SK-N-SH (cell line): ENCODE measurements around the gene HIPK1. TPM values are rescaled to one million over a fixed set of nuclear protein-coding genes. Genes with fewer than 3 reads are reported as not detected.
A peak's percentile ranks its signal among the peaks of the same experiment; 100 is the strongest.

Source experiments
- CTCF ChIA-PET: fragments of 300-600, 350-600 bp; formaldehyde crosslinking; extraction: SDS; loops from one replicate; lab custom pipeline; 2021; lab: Yijun Ruan, JAX
- POLR2A ChIA-PET: fragments of 350-600 bp; sonication (Branson Sonifier 250); formaldehyde crosslinking; extraction: SDS; loops from one replicate; lab custom pipeline; 2020; ENCODE audit warnings: antibody characterized with exemption, inconsistent platforms; lab: Yijun Ruan, JAX
- DNase-seq: peaks from one replicate; pipeline ENCODE4 v3.0.0; 2012
- H2AFZ ChIP-seq: fragments of 200-600 bp; sonication (generic); 2 replicates; pipeline ENCODE4 v1.8.1; 2016; ENCODE audit warnings: antibody characterized with exemption, mild to moderate bottlenecking, low read depth
- H3F3A ChIP-seq: fragments of 200-600 bp; sonication (generic); replicated peaks from 2 replicates; pipeline ENCODE3; 2016; ENCODE audit warnings: antibody characterized with exemption, mild to moderate bottlenecking; ENCODE audit not compliant: insufficient read depth
- H3K27ac ChIP-seq, 2 experiments: fragments of 200-500 bp in 1 of 2; fragments of 200-600 bp in 1 of 2; sonication (Bioruptor generic) in 1 of 2; sonication (generic), shearing (Covaris generic) in 1 of 2; 2 replicates each; pipeline versions ENCODE4 v1.5.1 to v1.6.1; 2014 to 2016; ENCODE audit warnings: low read depth in 2 of 2, inconsistent platforms in 1 of 2, low read length in 1 of 2, mild to moderate bottlenecking in 1 of 2, mixed read lengths in 1 of 2
- H3K27me3 ChIP-seq: fragments of 200-600 bp; sonication (generic), shearing (Covaris generic); 2 replicates; pipeline ENCODE4 v1.6.1; 2016; ENCODE audit warnings: mixed run types; ENCODE audit not compliant: insufficient read depth
- H3K36me3 ChIP-seq, 2 experiments: fragments of 200-500 bp in 1 of 2; fragments of 200-600 bp in 1 of 2; sonication (Bioruptor generic) in 1 of 2; sonication (generic) in 1 of 2; replicated peaks in 1 of 2; 2 replicates each; pipeline versions ENCODE3 to v1.5.1; 2014 to 2016; ENCODE audit warnings: low read length in 1 of 2, mild to moderate bottlenecking in 1 of 2; ENCODE audit not compliant: insufficient read depth in 2 of 2, control insufficient read depth in 1 of 2
- H3K4me1 ChIP-seq, 2 experiments: fragments of 200-500 bp in 1 of 2; fragments of 200-600 bp in 1 of 2; sonication (Bioruptor generic) in 1 of 2; sonication (generic), shearing (Covaris generic) in 1 of 2; 2 replicates each; pipeline versions ENCODE4 v1.5.1 to v1.6.1; 2014 to 2016; ENCODE audit warnings: low read depth in 1 of 2, low read length in 1 of 2, mixed run types in 1 of 2; ENCODE audit not compliant: insufficient read depth in 2 of 2, control insufficient read depth in 1 of 2
- H3K4me2 ChIP-seq: fragments of 200-600 bp; sonication (generic), shearing (Covaris generic); 2 replicates; pipeline ENCODE4 v1.6.1; 2017; ENCODE audit warnings: mixed run types
- H3K4me3 ChIP-seq, 2 experiments: fragments of 200-500 bp in 1 of 2; fragments of 200-600 bp in 1 of 2; sonication (Bioruptor generic) in 1 of 2; sonication (generic), shearing (Covaris generic) in 1 of 2; 2 replicates each; pipeline versions ENCODE4 v1.5.1 to v1.8.1; 2014 to 2016; ENCODE audit warnings: low read depth in 2 of 2, inconsistent platforms in 1 of 2, low read length in 1 of 2, mild to moderate bottlenecking in 1 of 2, mixed read lengths in 1 of 2, moderate library complexity in 1 of 2
- H3K79me2 ChIP-seq: fragments of 200-600 bp; sonication (generic); 2 replicates; pipeline ENCODE4 v1.8.1; 2017; ENCODE audit warnings: mild to moderate bottlenecking; ENCODE audit not compliant: insufficient read depth
- H3K9ac ChIP-seq: fragments of 200-600 bp; sonication (generic); 2 replicates; pipeline ENCODE4 v1.6.1; 2017; ENCODE audit warnings: mixed run types
- H3K9me2 ChIP-seq: fragments of 200-600 bp; sonication (generic); 2 replicates; pipeline ENCODE4 v1.6.1; 2017; ENCODE audit warnings: mixed run types
- H3K9me3 ChIP-seq: fragments of 200-600 bp; sonication (generic); 2 replicates; pipeline ENCODE4 v1.6.1; 2017; ENCODE audit warnings: mixed run types, mild to moderate bottlenecking, moderate library complexity
- H4K20me1 ChIP-seq: fragments of 200-600 bp; sonication (generic); 2 replicates; pipeline ENCODE4 v1.6.1; 2017; ENCODE audit warnings: mild to moderate bottlenecking, mixed run types; ENCODE audit not compliant: insufficient read depth
- ELF1 ChIP-seq: IDR thresholded peaks from 2 replicates; pipeline ENCODE4 v1.4.0; 2012
- EP300 ChIP-seq, 2 experiments: IDR thresholded peaks; 2 replicates each; pipeline versions ENCODE4 v1.4.0 to v1.6.1; 2012; ENCODE audit warnings: borderline replicate concordance in 1 of 2, low read depth in 1 of 2, low read length in 1 of 2
- FOSL2 ChIP-seq: IDR thresholded peaks from 2 replicates; pipeline ENCODE4 v1.4.0; 2012; ENCODE audit warnings: low read depth, mild to moderate bottlenecking, moderate library complexity, borderline replicate concordance
- FOXJ3 ChIP-seq: sonication (generic); formaldehyde crosslinking; IDR thresholded peaks from 2 replicates; pipeline ENCODE4 v1.5.1; 2020; ENCODE audit warnings: mild to moderate bottlenecking, missing genetic modification reagents
- FOXM1 ChIP-seq: IDR thresholded peaks from 2 replicates; pipeline ENCODE4 v1.4.0; 2012; ENCODE audit warnings: low read depth, mild to moderate bottlenecking
- MAX ChIP-seq: IDR thresholded peaks from 2 replicates; pipeline ENCODE4 v1.4.0; 2012; ENCODE audit warnings: low read depth
- MEF2A ChIP-seq: IDR thresholded peaks from 2 replicates; pipeline ENCODE4 v1.4.0; 2012; ENCODE audit warnings: low read depth, borderline replicate concordance
- NFIC ChIP-seq: IDR thresholded peaks from 2 replicates; pipeline ENCODE4 v1.4.0; 2012; ENCODE audit warnings: borderline replicate concordance
- NRF1 ChIP-seq: IDR thresholded peaks from 2 replicates; pipeline ENCODE4 v1.6.1; 2012; ENCODE audit warnings: low read depth, mild to moderate bottlenecking, low read length
- POLR2AphosphoS5 ChIP-seq: IDR thresholded peaks from 2 replicates; pipeline ENCODE4 v1.6.1; 2012; ENCODE audit warnings: low read depth, low read length
- RAD21 ChIP-seq: IDR thresholded peaks from 2 replicates; pipeline ENCODE4 v1.6.1; 2012; ENCODE audit warnings: mild to moderate bottlenecking, low read length
- RCOR1 ChIP-seq: fragments of 150-350 bp; IDR thresholded peaks from 2 replicates; pipeline ENCODE4 v1.6.1; 2017; ENCODE audit warnings: antibody characterized with exemption, low read length
- RXRA ChIP-seq: IDR thresholded peaks from 2 replicates; pipeline ENCODE4 v1.4.0; 2012; ENCODE audit warnings: low read depth, mild to moderate bottlenecking, borderline replicate concordance
- SMC3 ChIP-seq: IDR thresholded peaks from 2 replicates; pipeline ENCODE4 v1.6.1; 2012; ENCODE audit warnings: low read depth, low read length, improper control_type of control experiment
- TAF1 ChIP-seq: IDR thresholded peaks from 2 replicates; pipeline ENCODE4 v1.6.1; 2012; ENCODE audit warnings: low read depth, mild to moderate bottlenecking, low read length, moderate library complexity, borderline replicate concordance
- TCF12 ChIP-seq: IDR thresholded peaks from 2 replicates; pipeline ENCODE4 v1.4.0; 2012
- TEAD4 ChIP-seq: IDR thresholded peaks from 2 replicates; pipeline ENCODE4 v1.4.0; 2012; ENCODE audit warnings: mild to moderate bottlenecking, borderline replicate concordance; ENCODE audit not compliant: insufficient read depth
- WGBS: methylation state at CpG from one replicate; pipeline ENCODE4 v1.1.6; 2017; ENCODE audit warnings: low lambda C conversion rate; 5-methylcytosine and 5-hydroxymethylcytosine counted together
- polyA plus RNA-seq, 3 experiments: library from polyadenylated mRNA; depleted of rRNA; stranded (reverse); fragments of >200 nt; gene quantifications; 2 replicates each; pipeline ENCODE4 v1.2.3, GENCODE V29; 2012
- TF ChIP-seq, protein P1 (sequence below): IDR thresholded peaks from 2 replicates; pipeline ENCODE4; 2012
- TF ChIP-seq, protein P2 (sequence below): IDR thresholded peaks from 2 replicates; pipeline ENCODE4 v1.6.1; 2012; ENCODE audit warnings: mild to moderate bottlenecking, low read depth, low read length, moderate library complexity

HIPK1 gene
- polyA plus RNA-seq, 1 of the 3 experiments (the other 2 are of a cell fraction), result 7.1 TPM

DNA sequence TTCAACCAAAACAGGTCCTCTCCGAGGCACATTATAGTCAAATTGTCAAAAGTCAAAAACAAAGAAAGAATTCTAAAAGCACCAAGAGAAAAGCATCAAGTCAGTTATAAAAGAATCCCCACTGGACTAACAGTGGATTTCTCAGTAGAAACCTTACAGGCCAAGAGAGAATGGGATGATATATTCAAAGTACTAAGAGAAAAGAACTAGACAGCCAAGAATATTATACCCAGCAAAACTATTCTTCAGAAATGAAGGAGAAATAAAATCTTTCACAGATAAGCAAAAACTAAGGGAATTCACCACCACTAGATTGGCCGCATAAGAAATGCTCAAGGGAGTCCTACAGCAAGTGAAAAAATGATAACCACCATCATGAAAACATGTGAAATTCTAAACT is 66.3 kb downstream of the HIPK1 start (continued):
- TF ChIP-seq ELF1 (no peak), MEF2A (no peak)

DNA sequence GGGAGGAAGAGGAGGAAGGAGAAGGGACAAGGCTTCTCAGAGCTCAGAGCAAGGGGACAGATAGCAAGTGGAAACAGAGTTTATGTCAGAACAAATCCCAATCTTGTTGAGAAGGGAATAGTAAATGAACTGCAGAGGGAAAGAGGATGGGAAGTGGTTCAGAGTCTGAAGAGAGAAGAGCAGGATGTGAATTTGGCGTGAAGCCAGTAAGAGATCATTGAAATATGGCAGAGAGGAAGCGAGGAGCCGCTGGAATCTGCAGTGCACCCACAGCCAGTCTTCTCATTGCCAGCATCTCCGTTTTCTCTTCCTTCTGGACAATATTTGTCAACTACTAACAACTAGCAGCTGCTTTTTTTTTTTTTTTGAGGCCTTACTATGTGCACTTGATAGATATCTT is 69.2 kb downstream of the HIPK1 start:
- CTCF ChIA-PET, result interaction anchor here (1.2 to 4.0 kb wide), 2 partner anchors 14 to 20 kb away, joined by 3 to 17 read pairs; partner anchors contain the start of gene OLFML3
- POLR2A ChIA-PET, result no interaction called here
- H3K4me2 ChIP-seq, result no peak overlapping the region
- DNase-seq, result peak; percentile 39
- no peaks in the 10 kb centered on the region for H3K9me2 ChIP-seq
- no peaks in the 10 kb centered on the region for H3K79me2 ChIP-seq
- H3K9me3 ChIP-seq, result 0 out of 2 replicates have a peak, but pooled peaks cover 3% of the 10 kb centered on the region
- H3K4me3 ChIP-seq, result no peak overlapping the region
- no peaks in the 10 kb centered on the region for H3F3A ChIP-seq
- no peak overlapping the region; a peak in 1 of 4 replicates for H3K27ac ChIP-seq
- no peak overlapping the region for H2AFZ ChIP-seq
- H3K4me1 ChIP-seq, result peaks cover 0 to 2% of the 10 kb centered on the region in 2 experiments; a peak in 1 of 4 replicates
- no peaks in the 10 kb centered on the region; the same call in 1 of the 2 replicates for H3K27me3 ChIP-seq
- WGBS, result 32% methylated on average over 4 of the region's 4 CpGs
- H3K36me3 ChIP-seq, result no peaks in the 10 kb centered on the region
- no peaks in the 10 kb centered on the region for H4K20me1 ChIP-seq
- H3K9ac ChIP-seq, result no peak overlapping the region
- TF ChIP-seq POLR2AphosphoS5 (no peak), NFIC (peak; percentile 83), EP300 (IDR thresholded peaks at IDR 0.05; ENCODE audit: borderline replicate concordance in 1 of 2, low read depth in 1 of 2, low read length in 1 of 2) (no peak), FOXM1 (no peak), TAF1 (no peak), SMC3 (no peak), TEAD4 (no peak), RCOR1 (no peak), FOXJ3 (CRISPR knock-in tag) (no peak), TCF12 (peak; percentile 37; the same call in 1 of the 2 replicates), RXRA (no peak), RAD21 (no peak), FOSL2 (no peak), NRF1 (no peak), MAX (no peak), ELF1 (no peak)
- TF ChIP-seq, protein P1, sequence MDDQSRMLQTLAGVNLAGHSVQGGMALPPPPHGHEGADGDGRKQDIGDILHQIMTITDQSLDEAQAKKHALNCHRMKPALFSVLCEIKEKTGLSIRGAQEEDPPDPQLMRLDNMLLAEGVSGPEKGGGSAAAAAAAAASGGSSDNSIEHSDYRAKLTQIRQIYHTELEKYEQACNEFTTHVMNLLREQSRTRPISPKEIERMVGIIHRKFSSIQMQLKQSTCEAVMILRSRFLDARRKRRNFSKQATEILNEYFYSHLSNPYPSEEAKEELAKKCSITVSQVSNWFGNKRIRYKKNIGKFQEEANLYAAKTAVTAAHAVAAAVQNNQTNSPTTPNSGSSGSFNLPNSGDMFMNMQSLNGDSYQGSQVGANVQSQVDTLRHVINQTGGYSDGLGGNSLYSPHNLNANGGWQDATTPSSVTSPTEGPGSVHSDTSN, result peak; percentile 44; the same call in 1 of the 2 replicates
- TF ChIP-seq, protein P2, sequence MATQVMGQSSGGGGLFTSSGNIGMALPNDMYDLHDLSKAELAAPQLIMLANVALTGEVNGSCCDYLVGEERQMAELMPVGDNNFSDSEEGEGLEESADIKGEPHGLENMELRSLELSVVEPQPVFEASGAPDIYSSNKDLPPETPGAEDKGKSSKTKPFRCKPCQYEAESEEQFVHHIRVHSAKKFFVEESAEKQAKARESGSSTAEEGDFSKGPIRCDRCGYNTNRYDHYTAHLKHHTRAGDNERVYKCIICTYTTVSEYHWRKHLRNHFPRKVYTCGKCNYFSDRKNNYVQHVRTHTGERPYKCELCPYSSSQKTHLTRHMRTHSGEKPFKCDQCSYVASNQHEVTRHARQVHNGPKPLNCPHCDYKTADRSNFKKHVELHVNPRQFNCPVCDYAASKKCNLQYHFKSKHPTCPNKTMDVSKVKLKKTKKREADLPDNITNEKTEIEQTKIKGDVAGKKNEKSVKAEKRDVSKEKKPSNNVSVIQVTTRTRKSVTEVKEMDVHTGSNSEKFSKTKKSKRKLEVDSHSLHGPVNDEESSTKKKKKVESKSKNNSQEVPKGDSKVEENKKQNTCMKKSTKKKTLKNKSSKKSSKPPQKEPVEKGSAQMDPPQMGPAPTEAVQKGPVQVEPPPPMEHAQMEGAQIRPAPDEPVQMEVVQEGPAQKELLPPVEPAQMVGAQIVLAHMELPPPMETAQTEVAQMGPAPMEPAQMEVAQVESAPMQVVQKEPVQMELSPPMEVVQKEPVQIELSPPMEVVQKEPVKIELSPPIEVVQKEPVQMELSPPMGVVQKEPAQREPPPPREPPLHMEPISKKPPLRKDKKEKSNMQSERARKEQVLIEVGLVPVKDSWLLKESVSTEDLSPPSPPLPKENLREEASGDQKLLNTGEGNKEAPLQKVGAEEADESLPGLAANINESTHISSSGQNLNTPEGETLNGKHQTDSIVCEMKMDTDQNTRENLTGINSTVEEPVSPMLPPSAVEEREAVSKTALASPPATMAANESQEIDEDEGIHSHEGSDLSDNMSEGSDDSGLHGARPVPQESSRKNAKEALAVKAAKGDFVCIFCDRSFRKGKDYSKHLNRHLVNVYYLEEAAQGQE, result no peak
